H54 (cell line): ENCODE results near the gene HTR2C.
"Not testable (repeated sequence)": the region's sequence is repeated elsewhere in the genome, so short reads cannot be mapped to it uniquely, and the experiment has no call there.

Experiments
- DNase-seq: peaks from one replicate; pipeline ENCODE4 v3.0.0; 2011; ENCODE audit warnings: low spot score, mixed read lengths; ENCODE audit not compliant: insufficient read length
- FAIRE-seq: peaks from 3 replicates; lab custom pipeline; 2011; peaks lifted over from hg19 to GRCh38; lab: Jason Lieb, UNC
- POLR2A ChIP-seq: IDR thresholded peaks from 2 replicates; pipeline ENCODE4 v1.6.1; 2011; ENCODE audit warnings: low read depth, mild to moderate bottlenecking, low read length

The HTR2C gene

GRCh38 chrX:114583646-114584374, at the start of gene HTR2C:
HTR2C (plus strand) TSS chrX:114584086; CDS start chrX:114726937, 142,851 bp downstream.
- FAIRE-seq (no peak), DNase-seq (no peak)
- no peak for TF ChIP-seq POLR2A

GRCh38 chrX:114580336-114580735, 3.5 kb upstream of the HTR2C start:
- no peak for DNase-seq
- no peak for TF ChIP-seq POLR2A
- FAIRE-seq = no peak

- FAIRE-seq (no peak), DNase-seq (no peak)
- TF ChIP-seq POLR2A = no peak
Measured at GRCh38 chrX:114581528-114582263, 2.2 kb upstream of the HTR2C start.

- FAIRE-seq (no peak), DNase-seq (no peak)
- no peak for TF ChIP-seq POLR2A
Measured at GRCh38 chrX:114582264-114582632, 1.6 kb upstream of the HTR2C start.

GRCh38 chrX:114582698-114583395, 1.0 kb upstream of the HTR2C start:
- FAIRE-seq = no peak
- TF ChIP-seq POLR2A = no peak
- no peak for DNase-seq

GRCh38 chrX:114584375-114584943, 573 bp downstream of the HTR2C start:
- DNase-seq (no peak), FAIRE-seq (no peak)
- TF ChIP-seq POLR2A = no peak

- no peak for FAIRE-seq
- no peak for DNase-seq
Measured at GRCh38 chrX:114584983-114585842, 1.3 kb downstream of the HTR2C start.

GRCh38 chrX:114591121-114591520, 7.2 kb downstream of the HTR2C start:
- DNase-seq = no peak
- TF ChIP-seq POLR2A = no peak
- no peak for FAIRE-seq

More at GRCh38 chrX:114584983-114585842, 1.3 kb downstream of the HTR2C start:
- TF ChIP-seq POLR2A = no peak

GRCh38 chrX:114599305-114599704, 15.4 kb downstream of the HTR2C start:
- DNase-seq (no peak), FAIRE-seq (no peak)
- no peak for TF ChIP-seq POLR2A

- no peak for FAIRE-seq
- DNase-seq = no peak
- TF ChIP-seq POLR2A = no peak
Measured at GRCh38 chrX:114599911-114600310, 16.0 kb downstream of the HTR2C start.

GRCh38 chrX:114606619-114607018, 22.7 kb downstream of the HTR2C start:
- FAIRE-seq, DNase-seq: not testable (repeated sequence)

GRCh38 chrX:114611018-114611619, 27.2 kb downstream of the HTR2C start:
- no peak for TF ChIP-seq POLR2A
- DNase-seq (no peak), FAIRE-seq (peak; percentile 33)

GRCh38 chrX:114615765-114616164, 31.9 kb downstream of the HTR2C start:
- FAIRE-seq = no peak
- no peak for DNase-seq
- TF ChIP-seq POLR2A = no peak
